IPS DF 6.9 (cell line): ENCODE results near the gene EHD1.

ENCODE experiments used
- DNase-seq: peaks from one replicate; pipeline ENCODE4 v3.0.0-alpha.2; 2013; ENCODE audit warnings: low read depth, low spot score
- H3K27ac ChIP-seq: one replicate; pipeline ENCODE4 v1.5.1; 2013; ENCODE audit warnings: low read length, control low read depth
- H3K27me3 ChIP-seq: 2 replicates; pipeline ENCODE4 v1.6.1; 2013; ENCODE audit warnings: mild to moderate bottlenecking, low read length; ENCODE audit not compliant: control insufficient read depth, insufficient read depth
- H3K36me3 ChIP-seq: 2 replicates; pipeline ENCODE4 v1.6.1; 2013; ENCODE audit warnings: low read length; ENCODE audit not compliant: control insufficient read depth, insufficient read depth
- H3K4me1 ChIP-seq: 2 replicates; pipeline ENCODE4 v1.6.1; 2013; ENCODE audit warnings: low read length; ENCODE audit not compliant: control insufficient read depth, insufficient read depth
- H3K4me3 ChIP-seq: 2 replicates; pipeline ENCODE4 v1.5.1; 2013; ENCODE audit warnings: mild to moderate bottlenecking, low read length
- H3K9me3 ChIP-seq: 2 replicates; pipeline ENCODE4 v1.6.1; 2013; ENCODE audit warnings: low read length, inconsistent platforms; ENCODE audit not compliant: control insufficient read depth, insufficient read depth
- WGBS: extraction: QIAGEN DNeasy Blood & Tissue Kit; methylation state at CpG from one replicate; pipeline ENCODE4 v1.1.7; 2013; ENCODE audit warnings: mixed read lengths, missing lambda C conversion rate; ENCODE audit not compliant: insufficient read length, insufficient coverage; 5-methylcytosine and 5-hydroxymethylcytosine counted together

EHD1 gene

DNA sequence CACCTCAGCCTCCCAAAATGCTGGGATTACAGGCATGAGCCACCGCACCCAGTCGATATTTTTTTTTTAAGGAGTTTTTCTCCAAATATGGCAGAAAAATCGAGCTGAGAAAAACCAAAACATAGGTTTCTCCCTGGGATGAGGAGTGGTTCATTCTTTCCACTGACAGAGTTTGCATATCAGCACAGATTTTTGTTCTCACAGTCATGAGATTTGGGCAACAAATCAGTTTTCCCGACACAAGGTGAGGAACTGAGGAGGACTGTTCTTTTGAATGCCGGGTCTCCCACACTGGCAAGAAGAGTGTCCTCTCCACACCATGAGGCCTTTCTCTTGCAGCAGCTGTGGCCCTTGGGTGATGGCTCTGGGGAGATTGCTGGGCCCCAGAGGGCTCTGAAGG, 3.8 kb upstream of the EHD1 start:
- H3K9me3 ChIP-seq: no peaks in the 10 kb centered on the region
- no peak for DNase-seq
- H3K36me3 ChIP-seq: no peaks in the 10 kb centered on the region
- H3K27me3 ChIP-seq: no peaks in the 10 kb centered on the region; the same call in 1 of the 2 replicates
- no CpG with 5 or more reads among the region's 5 CpGs for WGBS
- H3K4me3 ChIP-seq: no peak overlapping the region
- H3K4me1 ChIP-seq: peaks cover 4% of the 10 kb centered on the region
- no peak overlapping the region for H3K27ac ChIP-seq

DNA sequence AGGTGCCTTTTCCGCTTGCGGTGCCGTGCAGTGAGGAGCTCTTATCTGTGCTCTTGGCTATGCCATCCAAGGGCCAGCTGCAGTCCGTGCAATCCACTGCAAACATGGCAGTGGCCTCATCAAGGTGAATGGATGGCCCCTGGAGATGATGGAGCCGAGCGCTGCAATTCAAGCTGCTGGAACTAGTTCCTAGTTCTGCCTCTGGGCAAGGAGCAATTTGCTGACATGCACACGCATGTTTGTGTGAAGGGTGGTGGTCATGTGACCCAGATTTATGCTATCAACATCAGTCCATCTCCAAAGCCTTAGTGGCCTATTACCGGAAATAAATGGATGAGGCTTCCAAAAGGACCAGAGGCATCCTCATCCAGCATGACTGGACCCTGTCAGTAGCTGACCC, 3.1 kb upstream of the EHD1 start:
- no peak for DNase-seq
- Histone ChIP-seq H3K9me3 (no peaks in the 10 kb centered on the region), H3K4me1 (peaks cover 9% of the 10 kb centered on the region), H3K4me3 (no peak overlapping the region), H3K27me3 (no peaks in the 10 kb centered on the region; the same call in 1 of the 2 replicates), H3K36me3 (no peaks in the 10 kb centered on the region), H3K27ac (no peak overlapping the region)
- WGBS: no CpG with 5 or more reads among the region's 8 CpGs

DNA sequence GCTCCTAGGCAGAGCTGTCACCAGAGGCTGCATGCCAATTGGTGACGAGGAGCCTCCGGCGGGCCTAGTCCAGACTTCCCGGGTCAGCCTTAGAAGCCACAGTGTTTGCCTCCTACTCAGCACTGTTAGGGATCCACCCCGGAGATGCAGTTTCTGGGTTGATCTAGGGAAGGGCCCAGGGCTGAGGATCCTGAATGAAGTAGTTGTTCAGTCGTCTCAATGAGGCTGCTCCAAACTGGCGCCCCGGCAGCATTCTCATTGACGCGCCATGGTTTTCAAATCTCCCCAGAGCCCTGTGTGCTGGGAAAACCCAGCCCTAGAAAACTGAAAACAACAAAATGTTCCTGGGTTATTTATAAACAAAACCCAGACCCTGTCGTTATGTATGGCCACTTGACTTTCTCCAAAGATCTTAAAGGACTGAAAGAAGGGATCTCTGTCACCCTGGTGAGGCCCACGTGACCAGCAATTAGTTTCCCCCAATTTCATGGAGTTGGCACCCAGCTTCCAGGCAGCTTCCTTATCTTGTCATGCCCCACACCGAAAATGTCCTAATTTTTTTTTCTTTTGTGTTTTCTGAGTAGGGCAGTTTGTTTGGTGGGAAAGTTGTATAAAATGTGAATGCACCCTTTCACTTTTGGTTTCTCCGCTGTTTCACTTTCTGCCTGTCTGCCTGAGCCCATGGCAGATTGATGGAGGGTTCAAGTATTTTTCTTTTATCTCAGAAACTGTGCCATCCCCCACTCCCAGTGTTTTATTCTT, 2.0 kb upstream of the EHD1 start:
- Histone ChIP-seq H3K36me3 (no peaks in the 10 kb centered on the region), H3K4me3 (no peak overlapping the region), H3K27me3 (no peaks in the 10 kb centered on the region; the same call in 1 of the 2 replicates), H3K4me1 (peaks cover 9% of the 10 kb centered on the region), H3K27ac (no peak overlapping the region), H3K9me3 (no peaks in the 10 kb centered on the region)
- no peak for DNase-seq
- no CpG with 5 or more reads among the region's 14 CpGs for WGBS

DNA sequence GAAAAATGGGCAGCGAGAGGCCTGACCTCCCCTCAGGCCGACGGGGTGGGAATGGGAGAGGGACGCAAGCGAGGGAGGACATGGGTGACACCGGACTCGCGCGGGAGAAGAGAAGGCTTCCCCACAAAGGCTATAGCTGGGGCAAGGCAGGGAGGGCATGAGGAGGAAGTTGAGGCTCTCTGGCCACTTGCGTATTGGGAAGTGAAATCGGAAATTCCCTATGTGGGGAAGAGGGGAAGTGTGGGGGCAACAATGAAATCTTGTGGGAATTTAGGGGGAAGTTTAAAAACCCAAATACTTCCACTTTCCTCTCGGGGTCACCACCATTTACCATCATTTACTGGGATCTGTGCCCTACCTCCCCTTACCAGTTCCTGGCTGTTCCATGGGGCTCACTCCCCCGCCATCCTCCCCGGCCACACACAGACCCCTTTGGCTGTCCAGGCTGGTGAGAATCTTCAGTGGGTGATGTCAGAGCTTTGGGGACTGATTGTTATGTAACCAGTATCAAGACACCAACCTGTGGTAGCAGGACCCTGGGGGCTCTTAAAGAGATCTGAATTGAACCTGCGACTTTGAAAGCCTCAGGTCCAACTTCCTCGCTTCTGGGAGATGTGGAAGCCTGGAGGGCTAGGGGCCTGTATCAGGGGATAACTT, 951 bp upstream of the EHD1 start:
- Histone ChIP-seq H3K36me3 (no peaks in the 10 kb centered on the region), H3K27me3 (no peaks in the 10 kb centered on the region; the same call in 1 of the 2 replicates), H3K4me1 (peaks cover 9% of the 10 kb centered on the region), H3K27ac (no peak overlapping the region), H3K9me3 (no peaks in the 10 kb centered on the region), H3K4me3 (peak overlapping the region; percentile 98)
- DNase-seq: no peak
- no CpG with 5 or more reads among the region's 16 CpGs for WGBS

DNA sequence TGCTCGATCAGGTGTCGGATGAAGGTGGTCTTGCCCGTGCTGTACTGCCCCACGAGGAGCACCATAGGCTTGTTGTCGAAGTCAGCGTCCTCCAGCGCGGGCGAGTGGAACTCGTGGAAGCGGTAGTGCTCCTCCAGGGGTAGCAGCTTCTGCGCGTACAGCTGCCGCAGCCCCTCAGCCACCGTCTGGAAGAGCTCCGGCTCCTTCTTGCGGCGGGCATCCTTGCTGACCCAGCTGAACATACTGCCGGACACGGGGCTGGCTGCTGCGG, 263 bp downstream of the EHD1 start:
- WGBS: no CpG with 5 or more reads among the region's 21 CpGs
- no peak for DNase-seq
- Histone ChIP-seq H3K4me1 (peaks cover 9% of the 10 kb centered on the region), H3K27ac (no peak overlapping the region), H3K4me3 (peak overlapping the region; percentile 84), H3K27me3 (no peaks in the 10 kb centered on the region; the same call in 1 of the 2 replicates), H3K9me3 (no peaks in the 10 kb centered on the region), H3K36me3 (no peaks in the 10 kb centered on the region)

DNA sequence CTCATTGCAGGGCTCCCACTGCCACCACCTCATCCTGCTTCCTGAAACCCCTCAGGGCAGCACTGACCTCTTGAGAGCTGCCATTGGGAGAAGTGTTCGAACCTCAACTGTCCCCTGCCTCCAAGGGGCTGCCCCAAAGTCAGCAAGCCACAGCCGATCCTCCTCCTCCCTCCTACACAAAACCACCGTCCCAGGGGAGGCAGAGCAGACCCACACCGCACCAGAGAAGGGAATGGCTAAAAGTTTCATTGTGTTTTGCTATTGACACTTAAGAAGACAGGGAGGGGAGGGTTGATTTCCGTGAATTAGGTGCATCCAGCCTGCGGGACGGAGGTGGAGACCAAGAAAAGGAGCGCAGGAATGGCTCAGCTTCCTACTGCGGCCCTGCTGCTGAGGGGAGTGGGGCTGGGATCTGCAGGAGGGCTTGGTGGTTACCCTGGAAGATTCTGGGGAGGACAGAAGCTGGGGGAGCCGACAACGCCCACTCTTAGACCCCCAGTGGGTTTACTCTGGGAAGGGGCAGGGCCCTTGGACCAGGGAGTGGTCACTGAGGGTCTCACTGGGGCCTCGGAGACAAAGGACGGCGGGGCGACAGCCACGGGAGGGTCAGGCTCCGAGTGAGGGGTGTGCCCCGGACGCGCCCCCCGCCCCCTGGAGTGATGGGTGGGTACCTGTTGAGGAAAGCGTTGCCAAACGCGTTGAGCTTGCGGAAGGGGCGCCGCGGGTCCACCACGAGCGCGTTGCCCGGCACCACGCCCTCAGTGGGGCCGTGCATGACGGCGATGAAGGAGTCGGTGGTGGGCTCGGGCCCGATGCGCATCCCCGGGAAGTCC, 815 bp downstream of the EHD1 start:
- Histone ChIP-seq H3K27ac (no peak overlapping the region), H3K4me3 (peak overlapping the region; percentile 84), H3K36me3 (no peaks in the 10 kb centered on the region), H3K27me3 (no peaks in the 10 kb centered on the region; the same call in 1 of the 2 replicates), H3K9me3 (no peaks in the 10 kb centered on the region), H3K4me1 (peaks cover 9% of the 10 kb centered on the region)
- no peak for DNase-seq
- no CpG with 5 or more reads among the region's 41 CpGs for WGBS

DNA sequence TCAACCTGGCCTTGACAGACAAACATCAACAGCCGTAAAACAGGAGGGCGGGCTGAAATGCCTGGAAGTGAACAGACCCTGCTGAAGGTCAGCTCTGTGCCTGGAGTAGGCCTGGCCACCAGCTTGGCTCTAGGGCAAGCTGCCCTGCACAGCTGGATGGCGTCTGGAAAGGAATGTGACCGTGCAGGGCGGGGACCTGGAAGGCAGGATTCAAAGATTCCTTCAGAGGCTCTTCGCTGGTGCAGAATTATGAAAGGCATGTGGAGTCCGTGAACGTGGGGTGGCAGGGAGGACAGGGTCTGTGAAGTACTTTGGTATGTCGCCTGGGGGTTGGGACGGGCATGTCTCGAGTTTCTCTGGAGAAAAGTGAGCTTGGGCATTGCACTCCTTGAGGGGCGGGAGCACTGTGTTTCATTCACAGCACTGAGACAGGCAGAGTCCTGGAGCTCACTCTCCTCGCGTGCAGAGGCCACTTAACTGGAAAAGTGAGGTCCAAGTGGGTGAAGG, 1.5 kb downstream of the EHD1 start:
- Histone ChIP-seq H3K27ac (no peak overlapping the region), H3K36me3 (no peaks in the 10 kb centered on the region), H3K4me3 (peak overlapping the region; percentile 84; the same call in 1 of the 2 replicates), H3K27me3 (no peaks in the 10 kb centered on the region; the same call in 1 of the 2 replicates), H3K4me1 (peaks cover 9% of the 10 kb centered on the region), H3K9me3 (no peaks in the 10 kb centered on the region)
- DNase-seq: no peak
- no CpG with 5 or more reads among the region's 14 CpGs for WGBS

DNA sequence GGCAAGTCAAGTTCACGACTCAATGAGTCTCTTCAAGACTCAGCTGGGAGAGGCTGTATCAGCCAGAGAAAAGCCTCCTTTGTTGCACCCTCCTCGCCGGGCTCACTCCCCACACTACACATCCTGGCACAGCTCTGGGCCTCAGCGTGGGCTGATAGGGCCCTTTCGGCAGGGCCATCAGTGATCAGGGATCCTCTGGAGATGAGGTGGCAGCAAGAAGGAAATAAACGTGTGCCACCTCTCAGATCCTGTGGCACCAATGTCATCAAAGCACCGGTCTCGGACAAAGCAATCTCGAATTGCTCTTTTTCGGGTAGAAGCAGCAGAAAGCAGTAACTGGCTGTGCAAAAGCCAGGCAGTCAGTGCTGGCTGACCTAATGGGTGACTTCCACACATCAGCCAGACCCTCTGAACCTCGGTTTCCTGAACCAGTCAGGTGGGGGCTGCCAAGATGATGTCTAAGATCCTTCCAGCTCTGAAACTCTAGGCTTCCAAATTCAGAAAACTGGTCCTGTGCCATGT, 2.1 kb downstream of the EHD1 start:
- no peak overlapping the region for H3K27ac ChIP-seq
- H3K36me3 ChIP-seq: no peaks in the 10 kb centered on the region
- no peaks in the 10 kb centered on the region for H3K9me3 ChIP-seq
- WGBS: no CpG with 5 or more reads among the region's 11 CpGs
- H3K27me3 ChIP-seq: no peaks in the 10 kb centered on the region; the same call in 1 of the 2 replicates
- DNase-seq: no peak
- H3K4me1 ChIP-seq: peaks cover 9% of the 10 kb centered on the region
- H3K4me3 ChIP-seq: no peak overlapping the region

DNA sequence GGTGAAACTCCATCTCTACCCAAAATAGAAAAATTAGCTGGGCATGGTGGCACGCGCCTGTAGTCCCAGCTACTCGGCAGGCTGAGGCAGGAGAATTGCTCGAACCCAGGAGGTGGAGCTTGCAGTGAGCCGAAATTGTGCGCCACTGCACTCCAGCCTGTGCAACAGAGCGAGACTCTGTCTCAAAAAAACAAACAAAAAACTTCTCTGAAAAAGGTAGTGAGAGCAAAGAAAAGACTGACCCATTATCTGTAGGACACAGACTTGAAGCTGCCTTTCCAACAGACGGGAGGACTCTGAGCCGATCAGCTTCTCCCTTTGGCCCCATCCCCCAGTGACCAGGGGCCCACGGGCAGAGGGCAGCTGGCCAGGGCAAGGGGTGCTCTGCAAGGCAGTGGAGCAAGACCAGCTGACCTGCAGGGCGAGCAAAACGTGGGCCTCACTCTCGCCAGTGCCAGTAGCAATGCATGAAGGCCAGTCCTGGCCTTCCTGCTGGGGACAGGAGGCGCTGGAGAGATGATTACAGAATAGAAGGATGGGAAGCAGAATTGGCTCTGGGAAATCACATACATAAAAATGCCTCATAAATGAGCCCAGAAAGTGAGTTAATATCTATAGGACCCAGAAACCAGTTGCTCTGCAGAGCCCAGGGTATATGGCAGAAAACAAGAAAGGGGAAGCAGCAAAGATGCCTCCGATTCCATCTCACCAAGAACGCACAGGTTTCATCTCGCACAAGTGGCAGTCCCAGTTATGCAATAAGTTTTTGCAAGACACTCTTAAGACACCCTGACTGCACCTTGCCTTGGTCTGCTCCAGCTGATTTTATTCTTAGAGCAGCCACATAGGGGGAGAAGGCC, 2.8 kb downstream of the EHD1 start:
- no peak overlapping the region for H3K27ac ChIP-seq
- H3K4me3 ChIP-seq: no peak overlapping the region
- no peak for DNase-seq

More for the DNA sequence above, 2.8 kb downstream of the EHD1 start:
- H3K9me3 ChIP-seq: no peaks in the 10 kb centered on the region
- H3K36me3 ChIP-seq: no peaks in the 10 kb centered on the region
- no CpG with 5 or more reads among the region's 17 CpGs for WGBS
- H3K4me1 ChIP-seq: peaks cover 9% of the 10 kb centered on the region
- H3K27me3 ChIP-seq: no peaks in the 10 kb centered on the region; the same call in 1 of the 2 replicates
